GM06990 (cell line): ENCODE measurements around the gene OR2V2.
A peak's percentile ranks its signal among the peaks of the same experiment; 100 is the strongest.

ENCODE experiments used
- DNase-seq: peaks from one replicate; pipeline ENCODE4 v3.0.0-alpha.2; 2011; ENCODE audit not compliant: insufficient read length; ENCODE audit errors: extremely low read depth
- H3K27me3 ChIP-seq: replicated peaks from 2 replicates; pipeline ENCODE4 v1.6.0; 2011; ENCODE audit warnings: low read length; ENCODE audit not compliant: control insufficient read depth, insufficient read depth
- H3K36me3 ChIP-seq: 2 replicates; pipeline ENCODE4 v1.5.1; 2011; ENCODE audit warnings: low read length; ENCODE audit not compliant: control insufficient read depth, insufficient read depth
- H3K4me3 ChIP-seq: replicated peaks from 2 replicates; pipeline ENCODE4 v1.5.1; 2011; ENCODE audit warnings: low read depth, mild to moderate bottlenecking, control low read depth, low read length
- CTCF ChIP-seq: IDR thresholded peaks from 2 replicates; pipeline ENCODE4 v1.5.1; 2011; ENCODE audit warnings: low read length, control low read depth, mild to moderate bottlenecking, inconsistent platforms; ENCODE audit not compliant: insufficient read depth, poor library complexity, severe bottlenecking

Gene OR2V2

GRCh38 chr5:181195249-181195761 is 47.9 kb downstream of the OR2V2 start:
- no peak for DNase-seq
- Histone ChIP-seq H3K27me3 (no peaks in the 10 kb centered on the region), H3K4me3 (no peak overlapping the region), H3K36me3 (no peaks in the 10 kb centered on the region)
- no peak for TF ChIP-seq CTCF

- H3K4me3 ChIP-seq = no peak overlapping the region
- no peaks in the 10 kb centered on the region; the same call in 1 of the 2 replicates for H3K27me3 ChIP-seq
- DNase-seq = no peak
- H3K36me3 ChIP-seq = no peaks in the 10 kb centered on the region
- no peak for TF ChIP-seq CTCF
Measured at GRCh38 chr5:181197326-181197951, 50.1 kb downstream of the OR2V2 start.

GRCh38 chr5:181198106-181198685 is 50.8 kb downstream of the OR2V2 start:
- TF ChIP-seq CTCF = no peak
- no peaks in the 10 kb centered on the region for H3K36me3 ChIP-seq
- no peak for DNase-seq
- no peak overlapping the region for H3K4me3 ChIP-seq
- no peaks in the 10 kb centered on the region; the same call in 1 of the 2 replicates for H3K27me3 ChIP-seq

GRCh38 chr5:181198905-181199519 is 51.6 kb downstream of the OR2V2 start:
- Histone ChIP-seq H3K4me3 (no peak overlapping the region), H3K36me3 (no peaks in the 10 kb centered on the region), H3K27me3 (no peaks in the 10 kb centered on the region; the same call in none of the 2 replicates)
- DNase-seq = peak; percentile 59
- no peak for TF ChIP-seq CTCF

GRCh38 chr5:181199881-181200638 is 52.7 kb downstream of the OR2V2 start:
- Histone ChIP-seq H3K36me3 (no peaks in the 10 kb centered on the region), H3K4me3 (no peak overlapping the region), H3K27me3 (no peaks in the 10 kb centered on the region; the same call in none of the 2 replicates)
- no peak for TF ChIP-seq CTCF
- no peak for DNase-seq
